GM10248 (cell line): ENCODE measurements around the gene HAP1.

Experiments used
- CTCF ChIA-PET: fragments of 300-600 bp; sonication (Branson Sonifier 250); formaldehyde crosslinking; extraction: SDS; loops from one replicate; lab custom pipeline; 2021; ENCODE audit warnings: antibody characterized with exemption; lab: Yijun Ruan, JAX
- POLR2A ChIA-PET: fragments of 350-650 bp; sonication (Branson Sonifier 250); formaldehyde crosslinking; extraction: SDS; loops from one replicate; lab custom pipeline; 2020; ENCODE audit warnings: antibody characterized with exemption; lab: Yijun Ruan, JAX
- DNase-seq: peaks from one replicate; pipeline ENCODE4 v3.0.0; 2012; ENCODE audit errors: extremely low spot score
- TF ChIP-seq, protein P1 (sequence below): IDR thresholded peaks from 2 replicates; pipeline ENCODE4 v1.5.1; 2012; ENCODE audit warnings: mild to moderate bottlenecking, low read depth; ENCODE audit errors: extremely low read depth, missing control alignments, control extremely low read depth

Gene HAP1

DNA sequence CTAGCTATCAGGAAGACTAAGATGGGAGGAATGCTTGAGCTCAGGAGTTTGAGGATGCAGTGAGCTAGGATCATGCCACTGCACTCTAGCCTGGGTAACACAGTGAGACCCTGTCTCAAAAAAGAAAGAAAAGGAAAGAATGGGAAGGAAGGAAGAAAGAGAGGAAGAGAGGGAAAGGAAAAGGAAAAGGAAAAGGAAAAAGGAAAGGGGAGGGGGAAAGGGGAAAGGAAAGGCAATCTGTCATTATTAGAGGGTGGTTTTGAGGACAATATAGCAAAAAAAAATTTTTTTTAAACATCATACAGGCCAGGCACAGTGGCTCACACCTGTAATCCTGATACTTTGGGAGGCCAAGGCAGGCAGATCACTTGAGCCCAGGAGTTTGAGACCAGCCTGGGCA, 31.7 kb upstream of the HAP1 start:
- DNase-seq, result no peak
- ChIA-PET POLR2A (no interaction called here), CTCF (no interaction called here)
- TF ChIP-seq, protein P1, sequence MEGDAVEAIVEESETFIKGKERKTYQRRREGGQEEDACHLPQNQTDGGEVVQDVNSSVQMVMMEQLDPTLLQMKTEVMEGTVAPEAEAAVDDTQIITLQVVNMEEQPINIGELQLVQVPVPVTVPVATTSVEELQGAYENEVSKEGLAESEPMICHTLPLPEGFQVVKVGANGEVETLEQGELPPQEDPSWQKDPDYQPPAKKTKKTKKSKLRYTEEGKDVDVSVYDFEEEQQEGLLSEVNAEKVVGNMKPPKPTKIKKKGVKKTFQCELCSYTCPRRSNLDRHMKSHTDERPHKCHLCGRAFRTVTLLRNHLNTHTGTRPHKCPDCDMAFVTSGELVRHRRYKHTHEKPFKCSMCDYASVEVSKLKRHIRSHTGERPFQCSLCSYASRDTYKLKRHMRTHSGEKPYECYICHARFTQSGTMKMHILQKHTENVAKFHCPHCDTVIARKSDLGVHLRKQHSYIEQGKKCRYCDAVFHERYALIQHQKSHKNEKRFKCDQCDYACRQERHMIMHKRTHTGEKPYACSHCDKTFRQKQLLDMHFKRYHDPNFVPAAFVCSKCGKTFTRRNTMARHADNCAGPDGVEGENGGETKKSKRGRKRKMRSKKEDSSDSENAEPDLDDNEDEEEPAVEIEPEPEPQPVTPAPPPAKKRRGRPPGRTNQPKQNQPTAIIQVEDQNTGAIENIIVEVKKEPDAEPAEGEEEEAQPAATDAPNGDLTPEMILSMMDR, result no peak

DNA sequence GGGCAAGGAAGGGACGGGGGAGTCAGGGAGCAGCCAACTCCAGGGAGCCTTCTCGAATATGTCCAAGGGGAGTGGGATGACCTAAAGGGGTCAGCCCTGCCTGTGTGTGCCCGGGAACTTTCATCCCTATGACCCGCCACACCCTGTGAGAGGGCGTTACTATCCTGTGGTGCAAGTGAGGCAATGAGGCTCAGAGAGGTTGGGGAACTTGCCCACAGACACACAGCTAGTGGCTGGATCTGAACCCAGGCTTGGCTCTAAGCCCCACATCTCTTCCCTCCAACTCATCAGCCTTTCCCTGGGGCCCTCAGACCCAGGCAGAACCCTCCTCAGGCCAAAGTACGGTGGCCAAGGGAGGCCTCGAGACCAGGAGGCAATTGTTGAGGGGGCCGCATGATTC, 28.9 kb upstream of the HAP1 start:
- CTCF ChIA-PET, result interaction anchor here (1.2 to 2.1 kb wide), 4 partner anchors 11 to 67 kb away, joined by 4 to 8 read pairs (median 4); no protein-coding TSS in a partner anchor
- POLR2A ChIA-PET, result no interaction called here
- DNase-seq, result no peak
- TF ChIP-seq, protein P1, result no peak

DNA sequence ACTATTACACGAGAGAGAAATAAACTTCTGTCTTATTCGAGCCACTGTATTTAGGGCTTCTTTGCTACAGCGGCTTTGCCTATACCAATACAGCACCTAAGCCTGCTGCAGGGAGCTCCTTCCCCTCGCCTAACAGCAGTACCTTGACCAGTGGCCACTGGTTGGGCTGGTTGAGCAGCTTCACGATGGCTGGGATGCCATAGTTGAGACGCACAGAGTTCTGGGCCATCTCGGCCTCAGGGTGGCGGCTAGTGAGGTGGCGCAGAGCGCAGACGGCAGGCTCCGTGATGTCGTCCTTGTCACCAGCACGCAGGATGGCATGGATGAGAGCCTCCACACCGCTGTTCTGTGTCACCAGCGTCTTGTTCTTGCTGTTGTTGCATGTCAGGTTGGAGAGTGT, 28.4 kb upstream of the HAP1 start:
- TF ChIP-seq, protein P1, result no peak
- ChIA-PET POLR2A (no interaction called here), CTCF (interaction anchor here (2.0 kb wide), 1 partner anchor 11 kb away, joined by 4 read pairs; no protein-coding TSS in a partner anchor)
- no peak for DNase-seq

DNA sequence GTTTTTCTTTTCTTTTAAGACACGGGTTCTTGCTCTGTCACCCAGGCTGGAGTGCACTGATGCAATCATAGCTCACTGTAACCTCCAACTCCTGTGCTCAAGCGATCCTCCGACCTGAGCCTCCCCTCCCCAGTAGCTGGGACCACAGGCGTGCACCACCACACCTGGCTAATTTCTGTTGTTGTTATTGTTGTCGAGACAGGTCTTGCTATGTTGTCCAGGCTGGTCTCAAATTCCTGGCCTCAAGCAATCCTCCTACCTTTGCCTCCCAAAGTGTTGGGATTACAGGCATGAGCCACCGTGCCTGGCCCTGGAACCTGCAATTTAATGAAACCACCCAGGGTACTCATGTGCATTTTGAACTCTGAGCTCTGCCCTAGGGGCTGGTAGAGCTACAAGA, 27.9 kb upstream of the HAP1 start:
- TF ChIP-seq, protein P1, result no peak
- no peak for DNase-seq
- ChIA-PET CTCF (no interaction called here), POLR2A (interaction anchor here (0.5 kb wide), 1 partner anchor 14 kb away, joined by 3 read pairs; no protein-coding TSS in a partner anchor)

DNA sequence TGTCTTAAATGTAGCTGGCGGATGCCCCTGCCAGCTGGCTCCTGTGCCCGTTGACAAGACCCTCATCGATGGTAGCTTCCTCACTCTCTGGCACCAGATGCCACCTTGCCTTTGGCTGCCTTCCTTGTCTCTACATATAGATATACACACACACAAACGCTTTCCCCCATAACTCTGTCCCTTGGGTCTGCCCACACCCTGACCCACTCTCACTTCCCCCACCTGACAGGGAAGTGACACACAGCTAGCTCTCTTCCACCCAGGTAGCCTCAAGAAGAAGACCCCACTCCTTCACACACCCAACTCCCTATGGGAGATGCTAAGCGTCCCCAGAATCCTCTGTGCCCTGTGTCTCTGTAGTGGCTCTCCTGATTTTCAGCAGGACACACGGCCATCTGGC, 26.4 kb upstream of the HAP1 start:
- ChIA-PET CTCF (interaction anchor here (1.7 kb wide), 1 partner anchor 28 kb away, joined by 4 read pairs; no protein-coding TSS in a partner anchor), POLR2A (no interaction called here)
- TF ChIP-seq, protein P1, result no peak
- no peak for DNase-seq

DNA sequence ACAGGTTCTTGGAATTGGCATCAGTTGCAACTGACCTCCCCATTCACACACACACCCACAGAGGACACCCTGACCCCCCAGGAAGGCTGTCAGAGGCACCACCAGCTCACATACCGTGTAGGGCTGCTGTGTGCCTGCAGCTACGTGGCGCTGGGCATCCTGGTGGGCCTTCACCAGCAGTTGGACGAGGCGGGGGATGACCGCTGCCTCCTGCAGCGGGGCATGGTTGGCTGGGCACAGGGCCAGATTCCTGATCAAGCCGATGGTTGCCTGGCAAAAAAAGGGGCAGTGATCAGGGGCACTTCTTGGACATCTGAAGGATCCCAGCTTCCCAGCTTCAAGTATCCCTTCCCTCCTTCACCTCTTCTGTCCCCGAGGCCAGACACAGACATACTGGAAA, 24.2 kb upstream of the HAP1 start:
- ChIA-PET POLR2A (no interaction called here), CTCF (no interaction called here)
- DNase-seq, result no peak
- TF ChIP-seq, protein P1, result no peak
